G401.6 (cell line): Measurements from ENCODE around the gene TANGO6.
"Not testable (repeated sequence)": the region's sequence is repeated elsewhere in the genome, so short reads cannot be mapped to it uniquely, and the experiment has no call there.

Experiments
- FAIRE-seq: peaks from 2 replicates; lab custom pipeline; 2012; peaks lifted over from hg19 to GRCh38; lab: Jason Lieb, UNC

Gene TANGO6

GRCh38 chr16:68843482-68844210 lies at the start of gene TANGO6:
Gene TANGO6 (plus strand): TSS chr16:68843531. CDS start chr16:68843618, 87 bp downstream.
- FAIRE-seq = no peak

GRCh38 chr16:68798398-68798797 lies 44.9 kb upstream of the TANGO6 start:
- no peak for FAIRE-seq

GRCh38 chr16:68800257-68800875 lies 43.0 kb upstream of the TANGO6 start:
- FAIRE-seq = peak; percentile 50

GRCh38 chr16:68802190-68802589 lies 41.1 kb upstream of the TANGO6 start:
- no peak for FAIRE-seq

GRCh38 chr16:68806422-68806821 lies 36.9 kb upstream of the TANGO6 start:
- FAIRE-seq = no peak

- FAIRE-seq = no peak
Observed at GRCh38 chr16:68806981-68807380, 36.4 kb upstream of the TANGO6 start.

GRCh38 chr16:68814516-68814915 lies 28.8 kb upstream of the TANGO6 start:
- no peak for FAIRE-seq

GRCh38 chr16:68823401-68824135 lies 19.8 kb upstream of the TANGO6 start:
- FAIRE-seq = no peak

- FAIRE-seq = no peak
Observed at GRCh38 chr16:68825427-68825826, 17.9 kb upstream of the TANGO6 start.

- no peak for FAIRE-seq
Observed at GRCh38 chr16:68826652-68827051, 16.7 kb upstream of the TANGO6 start.

GRCh38 chr16:68833251-68833650 lies 10.1 kb upstream of the TANGO6 start:
- no peak for FAIRE-seq

GRCh38 chr16:68834550-68834949 lies 8.8 kb upstream of the TANGO6 start:
- FAIRE-seq = no peak

- no peak for FAIRE-seq
Observed at GRCh38 chr16:68835970-68836369, 7.4 kb upstream of the TANGO6 start.

- FAIRE-seq = no peak
Observed at GRCh38 chr16:68839831-68840230, 3.5 kb upstream of the TANGO6 start.

GRCh38 chr16:68842964-68843481 lies 308 bp upstream of the TANGO6 start:
- FAIRE-seq = not testable (repeated sequence)

GRCh38 chr16:68844211-68844564 lies 857 bp downstream of the TANGO6 start:
- no peak for FAIRE-seq

GRCh38 chr16:68848786-68849185 lies 5.5 kb downstream of the TANGO6 start:
- no peak for FAIRE-seq

GRCh38 chr16:68850481-68850880 lies 7.2 kb downstream of the TANGO6 start:
- FAIRE-seq = no peak

- no peak for FAIRE-seq
Observed at GRCh38 chr16:68851601-68852000, 8.3 kb downstream of the TANGO6 start.

GRCh38 chr16:68857479-68857878 lies 14.1 kb downstream of the TANGO6 start:
- FAIRE-seq = no peak

- no peak for FAIRE-seq
Observed at GRCh38 chr16:68859828-68860227, 16.5 kb downstream of the TANGO6 start.

GRCh38 chr16:68860978-68861892 lies 17.9 kb downstream of the TANGO6 start:
- FAIRE-seq = no peak
